Activated CD4-positive, alpha-beta T cell treated with anti-CD3 and anti-CD28 coated beads for 48 hours (primary cell): ENCODE results near the gene MACF1.
"Not testable (repeated sequence)": the region's sequence is repeated elsewhere in the genome, so short reads cannot be mapped to it uniquely, and the experiment has no call there.

Source experiments
- DNase-seq: peaks from one replicate; pipeline ENCODE4 v3.0.0-alpha.2; 2020

Gene MACF1

DNA sequence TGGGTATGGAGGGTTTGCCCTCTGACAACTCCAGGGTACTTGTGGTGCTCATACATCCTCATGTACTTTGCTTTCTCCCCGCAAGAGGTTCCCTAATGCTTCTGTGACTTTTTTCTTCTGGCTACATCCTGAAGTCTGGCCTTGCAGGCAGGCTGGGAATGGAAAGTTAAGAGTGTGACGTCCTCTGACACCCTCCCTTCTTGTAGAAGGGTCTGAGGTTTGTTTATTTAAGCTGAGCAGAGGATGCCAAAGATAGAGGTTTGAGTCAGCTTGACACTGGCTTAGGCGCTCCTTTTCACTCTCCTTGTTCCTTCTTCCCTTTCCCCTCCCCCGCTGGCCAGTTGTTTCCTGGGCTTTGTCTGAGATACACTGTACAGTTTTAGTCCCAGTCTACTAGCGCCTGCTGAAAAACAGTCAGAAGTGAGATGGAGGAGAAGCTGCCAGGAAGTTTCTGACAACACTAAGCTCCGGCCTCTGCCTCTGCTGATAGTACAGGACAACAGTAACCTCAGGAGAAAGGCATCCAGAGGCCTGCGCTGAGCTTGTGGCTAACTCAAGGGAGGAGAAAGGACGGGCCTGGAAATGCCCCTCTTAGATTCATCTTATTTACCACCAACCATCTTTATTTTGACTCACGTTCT is at the start of gene MACF1:
TSS of gene MACF1 (plus strand) at position 255 of the 641 bp plus-strand sequence. CDS start at position 583, 328 bp downstream.
- DNase-seq, result peak; percentile 36

GRCh38 chr1:39157304-39157703 is 47.2 kb upstream of the MACF1 start:
- DNase-seq, result no peak

DNA sequence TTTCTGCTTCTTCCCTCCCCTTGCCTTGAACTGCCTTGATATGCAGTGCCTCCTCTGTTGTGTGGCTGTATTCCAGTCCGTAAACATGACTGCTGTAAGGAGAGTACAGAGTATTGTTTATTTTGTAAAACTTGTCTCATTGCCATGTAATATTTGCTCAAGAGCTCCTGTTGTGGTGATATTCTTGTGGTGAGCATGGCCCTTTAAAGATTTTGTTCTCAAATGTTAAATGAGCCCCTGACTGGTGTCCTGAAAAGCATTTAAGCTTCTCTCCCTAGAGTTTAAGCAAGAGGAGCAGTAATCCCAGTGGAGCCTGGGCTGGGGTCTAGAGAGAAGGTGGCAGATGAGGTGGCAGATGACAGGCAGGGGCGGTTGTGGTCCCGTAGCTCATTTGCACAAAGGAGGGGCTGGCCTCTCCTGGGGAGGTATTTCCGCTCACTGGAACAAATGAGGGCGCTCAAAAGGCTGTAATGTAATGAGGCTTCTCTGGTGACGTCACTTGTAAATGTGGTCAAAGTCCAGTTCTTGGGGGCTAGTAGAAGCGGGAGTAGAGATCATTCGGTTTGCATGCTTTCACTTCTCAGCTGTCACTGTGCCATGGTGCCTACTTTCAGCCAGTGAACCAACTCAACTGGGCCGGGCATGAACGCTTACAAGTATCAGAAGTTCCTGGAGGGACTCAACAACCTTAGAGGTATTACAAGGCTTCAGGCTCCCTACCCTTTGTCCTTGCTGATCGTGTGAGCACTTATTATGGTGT is 46.0 kb upstream of the MACF1 start:
- DNase-seq, result no peak

DNA sequence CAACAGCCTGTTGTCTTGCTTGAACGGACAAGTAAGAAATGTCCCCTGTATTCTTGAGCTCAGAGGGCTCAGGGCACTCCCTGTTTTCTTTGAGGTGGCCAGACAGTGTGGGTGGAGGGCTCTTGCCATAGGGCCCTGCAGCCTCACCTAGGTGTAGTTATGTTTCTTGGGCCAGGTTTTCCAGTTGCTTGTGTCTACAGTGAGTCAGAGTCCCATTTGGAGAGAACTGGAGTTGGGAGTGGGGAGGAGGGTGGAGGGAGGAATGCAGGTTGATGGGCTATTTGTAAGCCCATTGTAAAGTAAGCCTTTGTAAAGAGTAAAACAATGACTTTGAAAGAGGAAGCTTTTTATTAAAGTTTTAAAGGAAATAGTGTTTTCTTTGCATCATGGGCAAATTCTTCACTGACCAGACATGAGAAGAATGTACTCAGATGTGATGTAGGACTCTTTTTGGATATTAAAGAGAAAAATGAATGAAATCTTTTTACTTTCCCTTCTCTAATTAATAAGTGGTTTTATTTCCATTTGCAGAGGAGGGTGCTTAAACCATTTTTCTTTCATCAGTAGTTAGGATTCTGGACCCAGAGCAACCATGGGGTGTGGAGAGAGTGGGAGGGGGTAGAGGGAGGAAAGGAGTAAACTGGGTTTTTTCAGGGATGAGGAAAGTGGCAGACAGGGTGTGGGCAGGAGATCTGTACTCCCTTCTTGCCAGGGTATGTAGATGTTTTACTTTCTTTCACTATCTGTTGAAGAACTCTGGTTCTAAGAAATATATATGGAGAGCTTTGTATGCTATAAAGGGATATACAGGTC is 45.1 kb upstream of the MACF1 start:
- no peak for DNase-seq

- DNase-seq, result no peak
Measured at GRCh38 chr1:39160703-39161102, 43.8 kb upstream of the MACF1 start.

- not testable (repeated sequence) for DNase-seq
Measured at GRCh38 chr1:39161811-39162210, 42.7 kb upstream of the MACF1 start.

- no peak for DNase-seq
Measured at GRCh38 chr1:39163469-39163868, 41.0 kb upstream of the MACF1 start.

DNA sequence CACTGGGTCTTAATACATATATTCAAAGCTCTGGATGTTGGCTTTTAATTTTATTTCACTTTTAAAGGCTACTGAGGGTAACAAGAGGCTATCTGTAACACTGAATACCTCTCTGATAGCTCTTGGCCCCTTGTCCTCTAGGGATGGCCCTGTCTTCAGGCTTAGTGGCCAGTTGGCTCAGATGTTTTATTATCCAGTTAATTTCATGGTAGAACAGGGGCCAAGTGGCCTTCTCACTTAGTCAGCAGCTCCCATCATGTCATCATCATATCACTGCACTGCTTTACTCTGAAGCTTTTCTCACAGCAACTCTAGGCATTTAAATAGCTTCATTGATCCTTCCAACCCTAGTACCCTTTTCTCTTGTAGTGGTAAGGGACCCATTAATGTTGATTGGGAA is 40.2 kb upstream of the MACF1 start:
- DNase-seq, result no peak

- no peak for DNase-seq
Measured at GRCh38 chr1:39165049-39165448, 39.4 kb upstream of the MACF1 start.

DNA sequence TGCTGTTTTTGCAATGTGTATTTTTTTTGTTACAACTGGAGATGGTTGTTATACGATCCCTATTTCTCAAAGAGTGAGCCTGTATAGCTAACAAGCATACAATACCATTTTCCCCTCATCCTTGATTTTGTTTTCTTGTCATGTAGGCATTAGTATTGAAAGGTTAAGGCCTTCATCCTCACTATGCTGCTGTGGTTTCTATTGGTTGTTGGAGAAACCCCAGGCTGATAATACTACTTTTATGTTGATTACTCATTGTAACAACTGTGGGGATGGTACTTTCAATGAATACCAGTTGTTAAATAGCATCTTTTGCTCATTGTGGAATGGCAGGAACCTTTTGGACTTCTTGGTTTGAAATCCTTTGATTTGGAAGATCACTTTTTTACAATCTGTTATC is 39.0 kb upstream of the MACF1 start:
- DNase-seq, result no peak

DNA sequence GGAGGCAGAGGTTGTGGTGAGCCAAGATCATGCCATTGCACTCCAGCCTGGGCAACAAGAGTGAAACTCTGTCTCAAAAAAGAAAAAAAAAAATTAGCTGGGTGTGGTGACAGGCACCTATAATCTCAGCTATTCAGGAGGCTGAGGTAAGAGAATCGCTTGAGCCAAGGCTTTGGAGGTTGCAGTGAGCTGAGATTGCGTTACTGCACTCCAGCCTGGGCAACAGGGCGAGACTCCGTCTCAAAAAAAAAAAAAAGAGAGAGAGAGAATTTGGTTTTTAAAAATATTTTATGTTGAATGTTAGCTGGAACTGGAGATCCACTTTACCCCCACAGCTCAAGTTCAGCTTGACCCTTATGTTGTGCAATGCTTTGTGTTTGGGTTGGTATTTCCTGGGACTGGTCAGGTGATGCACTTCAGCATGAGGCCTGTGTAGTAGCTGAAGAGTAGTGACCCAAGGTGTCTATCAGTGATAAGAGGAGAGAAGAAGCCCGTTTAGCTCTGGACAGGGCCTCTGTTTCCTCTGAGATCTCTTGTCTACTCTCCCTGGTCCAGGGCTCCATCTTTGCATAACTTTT is 36.8 kb upstream of the MACF1 start:
- no peak for DNase-seq

DNA sequence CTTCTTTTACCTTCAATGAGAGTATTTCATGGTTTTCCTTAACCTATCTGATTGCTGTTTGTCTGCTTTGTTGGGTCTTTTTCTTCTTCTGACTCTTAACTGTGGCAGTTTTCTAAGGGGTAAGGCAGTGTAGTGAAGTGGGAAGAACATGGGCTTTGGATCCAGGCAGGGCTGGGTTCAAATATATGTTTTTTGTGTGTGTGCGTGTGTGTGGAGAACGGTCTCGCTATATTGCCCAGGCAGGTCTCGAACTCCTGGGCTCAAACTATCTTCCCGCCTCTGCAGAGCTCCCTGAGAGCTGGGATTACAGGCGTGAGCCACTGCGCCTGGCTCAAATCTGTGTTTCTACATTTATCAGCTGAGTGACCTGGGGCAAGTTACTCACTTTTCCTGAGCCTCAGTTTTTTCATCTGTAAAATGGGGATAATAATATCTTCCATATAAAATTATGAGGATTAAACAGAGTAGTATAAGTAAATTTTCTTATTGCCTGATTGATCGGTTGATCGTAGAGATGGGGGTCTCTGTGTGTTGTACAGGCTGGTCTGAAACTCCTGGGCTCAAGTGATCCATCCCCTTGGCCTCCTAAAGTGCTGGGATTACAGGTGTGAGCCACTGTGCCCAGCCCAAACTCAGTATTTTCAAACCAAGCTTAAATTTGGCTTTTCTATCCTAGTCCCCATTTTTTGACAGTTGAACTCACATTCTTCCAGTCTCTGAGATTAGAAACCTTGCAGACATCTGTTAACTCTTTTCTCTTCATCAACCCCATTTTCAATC is 36.0 kb upstream of the MACF1 start:
- DNase-seq, result no peak

GRCh38 chr1:39170731-39171667 is 33.5 kb upstream of the MACF1 start:
- DNase-seq, result no peak

DNA sequence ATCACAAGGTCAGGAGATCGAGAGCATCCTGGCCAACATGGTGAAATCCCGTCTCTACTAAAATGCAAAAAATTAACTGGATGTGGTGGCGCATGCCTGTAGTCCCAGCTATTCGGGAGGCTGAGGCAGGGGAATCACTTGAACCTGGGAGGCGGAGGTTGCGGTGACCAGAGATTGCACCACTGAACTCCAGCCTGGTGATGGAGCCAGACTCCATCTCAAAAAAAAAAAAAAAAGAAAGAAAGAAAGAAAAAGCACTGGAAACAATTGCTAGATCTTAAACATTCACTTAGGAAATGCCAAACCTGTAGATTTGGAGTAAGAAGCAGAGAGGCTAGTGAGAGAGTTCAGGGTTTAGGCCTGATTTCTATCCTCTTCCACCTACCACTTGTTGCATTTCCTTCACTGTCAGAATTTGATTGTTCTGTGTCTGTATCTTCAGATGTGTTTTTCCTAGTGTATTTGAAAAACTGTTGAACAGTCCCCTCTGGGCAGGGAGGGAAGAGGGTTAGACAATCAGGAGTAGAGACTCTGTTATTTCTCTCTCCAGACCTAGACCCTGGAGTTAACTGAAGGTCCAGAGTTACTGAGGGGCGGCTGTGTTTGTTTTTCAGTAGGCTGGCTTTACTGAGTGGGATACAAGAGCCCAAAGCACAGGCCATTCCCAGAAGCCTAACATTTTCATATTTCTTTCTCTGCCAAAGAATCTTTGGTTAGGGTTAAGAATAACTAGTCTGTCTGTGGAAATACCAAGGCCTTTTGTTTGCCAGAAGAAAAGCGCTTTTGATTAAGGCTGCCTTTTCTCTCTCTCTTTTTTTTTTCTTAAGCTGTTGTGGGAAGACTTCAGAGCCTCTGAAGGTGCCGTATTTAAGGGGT is 31.1 kb upstream of the MACF1 start:
- no peak for DNase-seq

DNA sequence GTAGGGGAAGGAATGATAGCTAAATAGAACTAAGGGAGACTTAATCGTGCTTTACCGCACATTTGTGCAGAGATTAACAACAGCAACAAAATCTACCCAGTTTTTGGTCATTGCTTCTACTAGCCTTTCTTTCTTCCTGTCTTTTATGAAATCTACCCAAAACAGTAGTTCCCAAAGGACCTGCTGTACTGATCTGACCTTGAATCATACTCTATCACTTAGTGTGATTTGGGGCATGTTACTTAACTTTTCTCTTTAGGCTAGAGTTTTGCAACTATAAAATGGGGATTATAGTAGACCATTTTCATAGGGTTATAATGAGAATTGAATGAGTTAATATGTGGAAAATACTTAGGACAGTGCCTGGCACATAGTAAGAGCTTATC is 30.5 kb upstream of the MACF1 start:
- no peak for DNase-seq

DNA sequence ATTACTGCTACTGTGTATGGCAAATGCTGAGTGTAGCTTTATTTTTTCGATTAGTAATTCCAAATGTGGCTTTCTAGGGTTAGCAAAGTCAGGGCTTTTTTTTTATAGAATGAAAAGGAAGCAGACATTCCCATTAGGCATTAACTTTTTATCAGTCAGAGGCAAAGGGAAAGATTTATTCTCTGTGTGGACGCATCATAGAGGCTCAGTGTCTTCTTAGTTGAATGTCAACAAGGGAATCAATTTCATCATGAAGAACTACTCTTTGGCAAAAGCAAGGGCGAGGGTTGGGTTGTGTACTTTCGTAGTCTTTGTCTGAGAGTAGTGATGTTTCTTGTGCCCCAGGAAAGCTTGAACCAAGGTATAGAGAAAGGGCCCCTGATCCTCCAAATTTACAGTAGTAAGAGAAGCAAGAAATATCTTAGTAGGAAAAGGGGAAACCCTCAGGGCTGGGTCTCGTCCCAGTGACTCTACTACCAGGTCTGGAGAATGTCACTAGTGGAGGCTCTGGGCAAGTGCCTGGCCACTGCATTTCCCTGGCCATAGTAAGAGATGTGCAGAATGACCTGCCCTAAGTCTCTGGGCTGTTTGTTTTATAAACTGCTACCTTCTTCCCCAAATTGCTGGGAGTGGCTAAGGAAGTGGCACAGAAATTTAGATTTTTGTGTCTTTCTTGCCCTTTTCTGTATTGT is 30.0 kb upstream of the MACF1 start:
- no peak for DNase-seq

- DNase-seq, result no peak
Measured at GRCh38 chr1:39177706-39178105, 26.8 kb upstream of the MACF1 start.

DNA sequence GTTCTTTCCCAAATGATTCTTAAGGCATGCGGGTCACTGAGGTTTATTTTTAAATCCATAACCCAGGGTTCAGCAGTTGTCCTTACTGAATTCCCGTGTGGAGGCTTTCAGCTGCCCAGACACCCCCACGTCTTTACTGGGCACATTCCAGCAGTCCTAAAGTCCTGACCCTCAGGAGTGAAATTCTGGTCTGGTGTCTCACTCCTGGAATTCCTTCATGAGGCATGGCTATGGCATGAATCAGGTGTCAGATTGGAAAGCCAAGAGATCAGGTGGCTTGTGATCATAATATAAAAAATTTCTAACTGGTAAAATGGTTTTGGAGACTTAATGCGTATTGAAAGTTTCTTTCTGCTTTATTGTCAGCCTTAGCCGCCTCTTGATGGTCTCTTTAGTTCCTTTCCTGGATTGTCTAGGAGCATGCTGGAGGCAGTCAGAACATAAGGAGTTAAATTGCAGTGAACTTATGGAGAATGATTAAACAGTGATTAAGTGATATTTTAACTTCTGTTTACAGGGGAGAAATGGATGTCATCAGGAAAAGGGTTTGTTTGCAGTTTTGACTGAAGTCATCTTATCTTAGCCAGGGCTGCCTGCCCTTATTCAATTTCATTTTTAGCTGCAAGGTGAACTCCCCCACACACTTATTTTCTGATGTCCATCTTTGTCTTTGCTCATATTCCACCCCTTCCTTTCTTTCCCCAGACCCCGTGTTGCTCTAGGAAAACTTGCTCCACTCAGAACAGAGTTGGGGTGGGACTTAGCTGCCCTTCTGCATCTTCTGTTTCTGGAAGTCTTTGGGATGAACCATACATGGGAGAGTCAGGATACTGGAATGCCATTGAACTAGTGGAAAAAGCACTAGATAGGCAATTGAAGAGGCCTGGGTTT is 25.7 kb upstream of the MACF1 start:
- no peak for DNase-seq

GRCh38 chr1:39181311-39181710 is 23.2 kb upstream of the MACF1 start:
- DNase-seq, result no peak
